Suppressor macrophage treated with lipopolysaccharide for 1 hour (primary cell): ENCODE measurements around the gene ZFHX3.
"Not testable (repeated sequence)": the region's sequence is repeated elsewhere in the genome, so short reads cannot be mapped to it uniquely, and the experiment has no call there.

Source experiments
- DNase-seq, 3 donors: peaks; one replicate each; pipeline ENCODE4 v3.0.0-alpha.2; 2020 to 2022

Gene ZFHX3, protein sequence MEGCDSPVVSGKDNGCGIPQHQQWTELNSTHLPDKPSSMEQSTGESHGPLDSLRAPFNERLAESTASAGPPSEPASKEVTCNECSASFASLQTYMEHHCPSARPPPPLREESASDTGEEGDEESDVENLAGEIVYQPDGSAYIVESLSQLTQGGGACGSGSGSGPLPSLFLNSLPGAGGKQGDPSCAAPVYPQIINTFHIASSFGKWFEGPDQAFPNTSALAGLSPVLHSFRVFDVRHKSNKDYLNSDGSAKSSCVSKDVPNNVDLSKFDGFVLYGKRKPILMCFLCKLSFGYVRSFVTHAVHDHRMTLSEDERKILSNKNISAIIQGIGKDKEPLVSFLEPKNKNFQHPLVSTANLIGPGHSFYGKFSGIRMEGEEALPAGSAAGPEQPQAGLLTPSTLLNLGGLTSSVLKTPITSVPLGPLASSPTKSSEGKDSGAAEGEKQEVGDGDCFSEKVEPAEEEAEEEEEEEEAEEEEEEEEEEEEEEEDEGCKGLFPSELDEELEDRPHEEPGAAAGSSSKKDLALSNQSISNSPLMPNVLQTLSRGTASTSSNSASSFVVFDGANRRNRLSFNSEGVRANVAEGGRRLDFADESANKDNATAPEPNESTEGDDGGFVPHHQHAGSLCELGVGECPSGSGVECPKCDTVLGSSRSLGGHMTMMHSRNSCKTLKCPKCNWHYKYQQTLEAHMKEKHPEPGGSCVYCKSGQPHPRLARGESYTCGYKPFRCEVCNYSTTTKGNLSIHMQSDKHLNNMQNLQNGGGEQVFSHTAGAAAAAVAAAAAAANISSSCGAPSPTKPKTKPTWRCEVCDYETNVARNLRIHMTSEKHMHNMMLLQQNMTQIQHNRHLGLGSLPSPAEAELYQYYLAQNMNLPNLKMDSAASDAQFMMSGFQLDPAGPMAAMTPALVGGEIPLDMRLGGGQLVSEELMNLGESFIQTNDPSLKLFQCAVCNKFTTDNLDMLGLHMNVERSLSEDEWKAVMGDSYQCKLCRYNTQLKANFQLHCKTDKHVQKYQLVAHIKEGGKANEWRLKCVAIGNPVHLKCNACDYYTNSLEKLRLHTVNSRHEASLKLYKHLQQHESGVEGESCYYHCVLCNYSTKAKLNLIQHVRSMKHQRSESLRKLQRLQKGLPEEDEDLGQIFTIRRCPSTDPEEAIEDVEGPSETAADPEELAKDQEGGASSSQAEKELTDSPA (N-terminal part only)

DNA sequence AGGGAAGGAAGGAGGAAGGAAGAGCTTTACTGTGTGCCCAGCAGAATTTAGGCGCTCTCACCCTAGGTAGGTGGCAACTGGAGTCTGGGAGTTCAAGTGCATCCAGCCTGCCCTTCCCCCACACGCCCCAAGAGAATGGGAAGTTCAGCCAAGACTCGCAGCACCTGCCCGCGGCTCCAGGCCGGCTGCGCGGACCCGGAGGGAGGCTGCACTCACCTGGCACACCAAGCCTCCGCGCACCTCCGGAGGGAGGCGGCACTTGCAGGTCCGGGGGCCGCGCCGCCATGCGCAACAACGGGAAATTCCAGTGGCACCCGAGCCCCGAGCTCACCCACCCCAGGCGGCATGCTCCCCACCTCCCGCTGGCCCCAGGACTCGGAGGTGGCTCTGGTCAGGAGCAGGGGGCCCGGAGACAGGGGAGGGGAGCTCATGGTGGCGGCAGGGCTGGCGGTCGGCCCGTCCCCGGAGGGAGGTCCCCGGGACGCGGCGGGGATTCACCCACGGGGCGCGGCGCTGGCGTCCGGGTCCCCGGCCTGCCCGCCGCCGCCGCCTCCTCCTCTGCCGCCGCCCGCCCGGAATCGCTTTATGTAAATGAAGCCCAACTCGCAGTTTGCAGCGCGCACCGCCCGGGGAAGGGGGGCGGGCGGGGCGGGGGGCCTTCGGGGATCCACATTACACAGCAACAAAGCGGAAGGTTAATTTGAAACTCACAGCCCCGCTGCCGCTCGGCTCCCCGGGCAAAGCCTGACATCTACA, at the start of gene ZFHX3:
ZFHX3 (minus strand) TSS at position 593 of the 756 bp plus-strand sequence. CDS start 87,983 bp downstream, outside the sequence.
- peak; percentile 85 to 94 (median 92) for DNase-seq

DNA sequence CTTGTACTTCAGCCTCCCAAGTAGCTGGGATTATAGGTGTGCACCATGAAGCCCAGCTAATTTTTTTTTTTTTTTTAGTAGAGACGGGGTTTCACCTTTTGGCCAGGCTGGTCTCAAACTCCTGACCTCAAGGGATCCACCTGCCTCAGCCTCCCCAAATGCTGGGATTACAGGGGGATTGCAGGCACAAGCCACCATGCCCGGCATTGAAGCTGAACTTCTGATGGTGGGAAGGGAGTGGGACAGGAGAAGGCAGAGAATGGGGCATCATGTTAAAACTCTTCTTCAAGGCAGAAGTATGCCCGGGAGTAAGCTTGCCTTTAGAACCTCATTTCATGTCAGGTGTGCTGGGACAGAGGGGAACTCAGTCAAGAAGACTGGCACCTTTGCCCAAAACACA, 48.6 kb upstream of the ZFHX3 start:
- DNase-seq = no peak

DNA sequence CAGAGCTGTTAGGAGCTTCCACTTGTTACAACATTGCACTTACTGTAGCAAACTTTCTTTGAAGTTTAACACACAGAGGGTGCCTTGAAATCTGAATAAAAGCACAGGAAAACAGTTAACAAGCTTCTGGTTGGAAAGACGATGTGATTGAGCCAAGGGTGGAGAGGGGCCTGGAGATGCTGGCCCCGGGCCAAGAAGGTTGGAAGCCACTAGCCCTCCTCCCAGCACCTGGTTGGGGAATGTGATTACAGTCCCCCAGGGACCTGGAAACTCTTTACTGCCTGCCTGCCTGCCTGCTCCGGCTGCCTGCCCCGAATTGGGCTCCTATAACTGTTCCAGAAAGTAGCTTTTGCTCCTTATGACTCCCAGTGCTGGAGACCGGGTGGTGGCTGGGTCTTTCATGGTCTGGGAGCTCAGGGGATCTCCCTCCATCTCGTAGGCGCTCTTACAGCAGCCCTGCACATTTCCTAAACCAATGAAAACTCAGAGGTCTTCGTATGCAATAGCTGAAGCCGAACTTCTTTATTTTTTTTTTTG, 48.0 kb upstream of the ZFHX3 start:
- peak; percentile 56 to 59 (median 56) for DNase-seq

DNA sequence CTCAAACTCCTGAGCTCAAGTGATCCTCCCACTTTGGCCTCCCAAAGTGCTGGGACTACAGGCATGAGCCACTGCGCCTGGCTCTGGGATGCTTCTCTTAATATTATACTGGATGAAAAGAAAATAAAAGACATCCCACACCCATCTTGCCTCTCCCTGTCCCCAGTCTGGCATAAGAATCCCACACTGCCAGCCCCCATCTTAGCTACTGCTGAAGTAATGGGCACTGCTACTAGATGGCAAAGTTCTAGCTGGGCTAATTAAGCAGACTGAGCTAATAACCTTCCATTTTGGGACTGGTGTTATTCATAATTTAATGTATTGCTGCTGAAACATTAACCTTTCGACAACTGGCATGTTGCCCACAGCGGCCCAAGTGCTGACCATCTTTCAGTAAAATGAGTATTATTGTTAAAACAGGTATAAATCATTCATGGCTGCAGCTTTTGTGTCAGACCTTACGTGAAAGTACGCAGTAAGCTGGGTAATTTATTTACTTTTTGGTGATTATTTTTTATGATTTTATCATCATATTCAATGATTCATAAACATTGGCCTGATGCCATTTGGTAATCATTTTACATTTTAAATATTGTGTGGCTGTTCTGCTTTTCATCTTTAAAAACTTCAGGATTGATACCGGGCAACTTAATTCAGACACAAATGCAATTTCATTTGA, 47.4 kb upstream of the ZFHX3 start:
- no peak for DNase-seq

DNA sequence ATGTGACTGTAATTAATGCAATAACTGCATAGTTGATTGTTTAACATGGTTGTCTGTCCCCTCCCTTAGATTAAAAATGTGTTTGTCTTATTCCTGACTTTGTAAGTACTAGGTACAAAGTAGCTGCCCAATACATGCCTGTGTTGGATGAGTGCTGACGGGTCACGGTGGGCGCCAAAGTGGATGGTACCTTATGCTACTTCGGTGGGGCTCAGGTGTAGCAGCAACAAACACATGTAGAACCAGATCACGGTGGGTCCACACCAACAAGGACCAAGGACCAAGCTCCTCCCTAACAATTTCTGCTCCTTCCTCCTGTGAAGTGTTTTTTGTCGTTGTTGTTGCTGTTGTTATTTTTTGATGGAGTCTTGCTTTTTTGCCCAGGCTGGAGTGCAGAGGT, 46.4 kb upstream of the ZFHX3 start:
- no peak for DNase-seq

DNA sequence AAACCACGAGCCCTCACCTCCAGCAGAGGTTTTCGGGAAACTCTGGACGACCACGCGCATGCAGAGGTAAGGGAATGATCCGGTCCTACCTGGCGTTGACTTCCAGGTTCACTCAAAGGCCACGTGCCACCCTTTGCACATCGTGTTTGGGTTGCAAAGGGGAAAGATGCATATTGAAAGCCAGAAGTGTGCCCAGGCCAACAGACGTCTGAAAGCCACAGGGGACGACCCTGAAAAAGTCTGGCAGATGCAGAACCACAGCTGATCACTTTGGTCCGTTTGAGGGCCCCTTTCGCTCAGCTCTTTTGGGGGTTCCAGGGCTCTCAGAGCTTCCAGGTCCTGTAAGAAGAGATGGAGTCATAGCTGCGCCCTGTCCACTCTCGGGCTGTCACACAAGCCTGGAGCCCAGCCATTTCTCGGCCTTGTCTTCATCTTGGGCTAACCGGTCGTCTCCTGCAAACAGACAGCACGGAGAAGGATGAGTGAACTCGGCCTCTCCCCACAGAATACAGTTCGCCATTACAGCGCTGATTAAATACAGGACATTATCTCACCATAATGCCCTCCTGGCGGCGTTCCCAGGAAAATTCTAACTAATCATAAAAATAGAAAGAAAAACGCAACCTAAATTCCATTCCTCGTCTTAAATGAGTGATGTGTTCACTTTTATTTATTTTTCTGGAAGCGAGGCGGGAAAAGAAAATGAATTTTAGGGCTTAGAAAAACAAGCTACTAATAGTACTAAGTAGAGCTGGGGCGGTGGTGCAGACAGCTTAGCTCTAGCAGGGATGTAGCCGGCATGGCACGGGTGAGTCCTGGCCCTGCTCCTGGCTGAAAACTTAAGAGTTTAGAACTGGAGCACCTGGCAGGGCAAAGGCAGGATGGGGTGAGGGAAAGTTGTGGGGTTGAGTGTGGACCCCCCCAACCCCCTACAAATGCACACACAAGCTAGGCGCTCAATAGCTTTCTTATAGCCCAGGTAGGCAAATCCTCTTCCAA, 45.5 kb upstream of the ZFHX3 start:
- DNase-seq = no peak

DNA sequence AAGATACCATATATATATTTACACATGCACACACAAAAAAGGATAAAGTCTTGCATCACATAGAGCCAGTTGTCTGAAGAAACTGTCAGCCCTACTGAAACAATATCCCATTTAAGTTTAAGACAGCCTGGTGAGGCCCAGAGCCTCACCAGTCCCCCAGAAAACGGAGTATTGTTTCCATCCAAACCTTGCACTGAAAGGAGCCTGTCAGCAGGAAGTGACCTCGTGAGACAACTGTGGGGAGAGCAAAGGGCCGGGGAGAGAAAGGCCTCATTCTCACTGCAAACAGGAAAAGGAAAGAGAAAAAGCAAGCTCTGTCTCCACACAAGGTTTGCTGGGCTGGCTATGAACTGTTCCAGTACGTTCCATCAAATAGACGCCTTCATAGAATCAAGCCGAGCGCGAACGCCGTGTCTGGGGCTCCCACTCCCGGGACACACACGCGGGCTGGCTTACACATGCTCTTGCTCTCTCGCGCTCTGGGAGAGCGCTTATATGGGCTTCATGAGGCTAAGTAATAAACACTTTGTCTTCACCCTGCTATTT, 44.4 kb upstream of the ZFHX3 start:
- DNase-seq = no peak

DNA sequence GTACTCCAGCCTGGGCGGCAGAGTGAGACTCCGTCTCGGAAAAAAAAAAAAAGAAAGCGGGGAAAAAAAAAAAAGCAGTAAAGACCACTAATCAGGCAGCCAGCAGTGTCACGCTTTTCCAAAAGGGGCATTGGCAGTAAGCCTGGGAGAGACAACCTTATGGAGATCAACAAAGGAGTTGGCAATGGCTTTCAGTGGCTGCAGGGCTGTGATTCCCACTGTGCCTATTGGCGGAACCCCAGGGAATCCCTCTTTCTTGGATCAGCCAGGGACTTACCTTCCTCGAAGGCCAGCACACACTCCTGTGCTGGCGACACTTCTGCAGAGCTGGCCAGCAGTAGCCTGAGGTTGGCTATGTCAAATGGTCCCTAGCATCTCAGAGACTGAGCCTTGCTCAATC, 43.2 kb upstream of the ZFHX3 start:
- DNase-seq = no peak

DNA sequence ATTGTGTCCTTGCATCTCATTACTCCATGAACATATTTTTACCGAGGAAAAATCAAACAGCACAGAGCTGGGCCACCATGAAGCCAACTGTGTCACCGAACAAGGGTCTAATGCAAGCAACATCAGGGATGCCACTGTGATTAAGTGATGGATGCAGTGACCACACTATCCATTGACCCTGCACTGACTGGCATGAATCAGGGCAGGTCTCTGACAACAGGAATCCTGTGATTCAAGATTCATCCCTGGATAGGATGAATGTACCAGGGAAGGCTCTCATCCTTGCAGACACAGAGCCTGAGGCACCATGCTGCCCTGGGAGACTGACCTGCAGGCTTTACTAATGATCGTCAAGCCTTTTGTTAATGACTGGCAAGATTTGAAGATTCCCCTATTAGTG, 41.5 kb upstream of the ZFHX3 start:
- no peak for DNase-seq

DNA sequence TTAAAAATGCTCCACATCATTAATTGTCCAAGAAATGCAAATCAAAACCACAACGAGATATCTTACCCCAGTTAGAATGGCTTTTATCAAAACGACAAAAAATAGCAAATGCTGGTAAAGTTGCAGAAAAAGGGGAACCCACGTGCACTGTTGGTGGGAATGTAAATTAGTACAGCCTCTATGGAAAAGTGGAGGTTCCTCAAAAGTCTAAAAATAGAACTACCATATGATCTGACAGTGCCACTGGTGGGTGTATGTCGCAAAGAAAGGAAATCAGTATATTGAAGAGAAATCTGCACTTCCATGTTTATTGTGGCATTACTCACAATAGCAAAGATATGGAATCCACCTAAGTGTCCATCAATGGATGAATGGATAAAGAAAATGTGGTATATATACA, 38.2 kb upstream of the ZFHX3 start:
- peak; percentile 83 to 97 (median 95) for DNase-seq

DNA sequence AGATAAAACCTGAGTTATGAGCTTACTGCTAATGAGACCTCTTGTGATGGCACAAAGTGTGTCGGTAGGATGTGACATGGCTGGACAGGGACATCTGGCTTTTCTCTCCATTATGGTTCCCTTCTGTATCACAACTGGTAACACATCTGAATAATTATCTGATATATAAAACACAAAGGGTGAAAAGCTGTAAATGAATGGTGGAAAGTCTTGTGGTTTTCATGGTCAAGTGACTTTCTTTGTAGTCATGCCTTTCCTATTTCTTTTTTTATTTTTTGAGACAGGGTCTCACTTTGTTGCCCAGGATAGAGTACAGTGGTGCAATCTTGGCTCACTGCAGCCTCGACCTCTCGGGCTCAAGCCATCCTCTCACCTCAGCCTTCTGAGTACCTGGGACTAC, 35.3 kb upstream of the ZFHX3 start:
- no peak for DNase-seq

DNA sequence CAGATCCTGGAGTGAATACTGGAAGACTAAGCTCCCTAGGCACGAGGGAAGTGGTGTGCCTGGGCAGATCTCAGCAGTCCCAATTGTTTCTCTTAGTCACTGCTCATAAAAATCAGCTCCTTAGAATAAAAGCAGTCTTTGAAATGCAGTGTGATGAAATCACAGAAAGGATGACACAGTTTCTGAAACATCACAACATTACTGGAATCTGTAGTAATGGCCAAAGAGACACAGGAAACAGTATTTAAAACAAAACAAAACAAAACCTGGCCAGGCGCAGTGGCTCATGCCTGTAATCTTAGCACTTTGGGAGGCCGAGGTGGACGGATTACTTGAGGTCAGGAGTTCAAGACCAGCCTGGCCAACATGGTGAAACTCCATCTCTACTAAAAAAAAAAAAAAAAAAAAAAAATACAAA, 34.7 kb upstream of the ZFHX3 start:
- DNase-seq = peak; percentile 71 to 94 (median 87)

DNA sequence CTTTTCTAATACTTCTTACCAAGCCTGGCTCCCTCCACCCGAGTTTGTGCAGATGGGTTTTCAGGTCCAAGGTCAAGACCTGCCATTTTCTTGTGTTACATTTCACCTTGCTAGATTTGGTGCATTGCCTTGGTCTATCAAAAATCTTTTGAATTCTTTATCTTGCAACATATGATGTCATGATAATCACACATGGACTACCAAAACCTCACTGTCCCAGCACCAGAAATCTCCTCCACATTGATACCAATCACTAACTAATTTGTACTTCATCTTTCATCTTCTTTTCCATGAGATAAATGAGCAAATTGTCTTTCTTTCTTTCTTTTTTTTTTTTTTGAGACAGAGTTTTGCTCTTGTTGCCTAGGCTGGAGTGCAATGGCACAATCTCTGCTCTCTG, 33.0 kb upstream of the ZFHX3 start:
- DNase-seq = no peak

DNA sequence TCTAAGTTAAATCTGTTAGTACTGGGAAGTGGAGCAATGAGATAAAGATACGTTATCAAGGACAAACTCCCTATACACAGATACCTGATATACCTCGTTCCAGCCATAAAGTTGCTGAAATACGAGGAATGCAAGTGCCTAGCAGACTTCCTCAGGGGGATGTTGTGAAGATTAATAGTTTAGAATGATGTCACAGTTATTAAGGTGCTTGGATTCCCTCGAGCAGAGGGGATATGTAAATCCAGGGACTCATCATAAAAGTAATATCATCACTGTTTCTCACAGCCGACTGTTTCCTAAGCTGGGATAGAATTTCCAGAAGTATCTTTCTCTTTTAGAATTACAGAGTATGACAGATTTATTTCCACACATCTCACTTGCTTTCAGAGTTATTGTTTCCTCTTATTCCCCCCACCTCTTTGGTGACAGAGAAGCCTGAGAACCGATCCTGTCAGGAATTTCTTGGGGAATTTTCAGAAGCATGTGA, 28.4 kb upstream of the ZFHX3 start:
- peak; percentile 69 to 86 (median 74) for DNase-seq

DNA sequence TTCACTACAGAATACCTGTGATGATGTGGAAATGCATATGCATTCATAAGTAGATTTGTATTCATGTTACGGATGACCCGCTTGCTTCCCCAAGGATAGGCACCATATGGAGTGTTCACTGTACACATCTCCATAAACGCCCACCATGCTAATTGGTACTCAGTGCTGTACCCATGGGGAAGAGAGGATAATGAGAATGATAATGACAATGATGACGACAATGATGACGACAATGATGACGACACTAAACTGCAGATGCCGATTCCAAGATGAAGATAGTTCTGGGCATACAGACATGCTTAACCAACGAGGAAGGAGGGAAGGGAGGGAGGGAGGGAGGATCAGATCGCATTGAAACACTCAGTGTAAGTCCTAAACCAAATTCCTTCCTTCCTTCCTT, 26.5 kb upstream of the ZFHX3 start:
- no peak for DNase-seq

DNA sequence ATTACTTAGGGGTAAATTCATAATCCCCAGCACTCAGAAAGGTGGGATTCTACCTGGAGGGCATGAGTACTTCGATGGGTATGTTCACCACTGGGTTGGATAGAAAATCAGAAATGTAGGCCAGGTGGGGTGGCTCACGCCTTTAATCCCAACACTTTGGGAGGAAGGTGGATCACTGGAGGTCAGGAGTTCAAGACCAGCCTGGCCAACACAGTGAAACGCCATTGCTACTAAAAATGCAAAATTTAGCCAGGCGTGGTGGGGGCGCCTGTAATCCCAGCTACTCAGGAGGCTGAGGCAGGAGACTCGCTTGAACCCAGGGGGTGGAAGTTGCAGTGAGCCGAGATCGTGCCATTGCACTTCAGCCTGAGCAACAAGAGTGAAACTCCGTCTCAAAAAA, 24.1 kb upstream of the ZFHX3 start:
- not testable (repeated sequence) for DNase-seq

DNA sequence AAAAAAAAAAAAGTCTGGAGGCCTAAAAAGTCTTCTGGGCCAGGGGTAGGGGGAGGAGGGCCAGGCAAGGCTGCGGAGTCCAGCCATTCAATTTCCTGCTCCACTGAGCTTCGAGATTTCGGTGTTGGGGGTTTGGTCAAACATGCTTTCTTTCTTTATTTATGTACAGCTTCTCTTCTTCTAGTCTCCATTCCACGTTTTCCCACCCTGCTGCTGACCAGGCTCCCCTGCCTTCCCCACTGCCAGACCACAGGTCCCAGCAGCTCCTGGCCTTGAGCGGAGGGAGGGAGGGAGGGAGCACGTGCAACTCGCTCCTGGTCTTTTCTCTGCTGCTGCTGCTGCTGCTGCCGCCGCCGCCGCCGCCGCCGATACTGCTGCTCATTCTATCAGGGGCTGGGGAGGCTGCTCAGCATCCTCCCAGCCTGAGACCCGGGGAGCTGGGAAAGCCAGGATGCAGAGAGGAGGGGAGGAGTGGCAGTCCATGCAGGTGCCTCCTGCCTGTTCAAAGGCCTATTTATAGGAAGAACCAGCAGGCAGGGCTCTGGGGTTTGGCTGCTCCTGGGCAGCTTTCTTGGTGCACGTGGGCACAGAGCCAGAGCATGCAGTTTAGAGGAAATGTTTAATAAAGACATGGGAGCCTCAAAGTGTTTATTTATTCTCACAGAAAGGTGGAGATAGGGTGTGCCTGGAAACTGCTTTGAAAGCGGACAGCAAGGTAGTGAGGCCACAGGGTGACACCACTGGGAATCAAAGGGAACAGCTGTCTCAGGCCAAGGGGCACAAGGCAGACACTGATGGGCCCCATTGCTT, 23.4 kb upstream of the ZFHX3 start:
- no peak for DNase-seq

DNA sequence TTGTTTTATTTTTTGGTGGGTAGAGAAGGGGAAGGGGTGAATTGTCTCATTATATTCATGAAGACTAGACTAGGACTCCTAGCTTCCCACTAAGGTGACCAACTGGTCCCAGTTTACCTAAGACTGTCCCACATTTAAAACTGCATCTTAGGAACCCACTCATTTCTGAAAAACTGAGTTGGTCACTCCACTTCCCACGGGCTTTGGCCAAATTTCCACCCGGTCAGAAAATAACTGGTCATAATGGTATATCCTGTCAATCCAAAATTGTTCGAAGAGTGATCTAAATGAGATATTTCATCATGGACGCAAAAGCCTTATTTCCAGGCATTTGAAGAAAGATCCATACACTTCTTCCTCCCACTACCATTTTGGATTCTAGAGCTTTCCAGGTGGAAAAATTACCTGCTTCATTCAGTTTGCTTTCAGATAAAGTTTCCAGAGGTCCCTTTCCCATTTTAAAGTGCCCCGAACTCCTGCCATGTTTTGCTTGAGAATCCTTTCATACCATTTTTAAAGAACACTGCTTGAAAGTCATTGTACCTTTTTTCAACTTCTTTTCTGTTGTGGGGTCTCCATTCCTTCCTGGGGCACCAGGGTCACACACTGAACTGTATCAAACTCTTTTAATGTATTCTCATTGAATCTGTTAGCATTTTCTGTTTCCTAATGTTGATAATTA, 21.8 kb upstream of the ZFHX3 start:
- no peak for DNase-seq
